Muscle of arm (tissue), 12 donors: ENCODE results near the gene SNAPC2. TPM values are rescaled to one million over a fixed set of nuclear protein-coding genes. Genes with fewer than 3 reads are reported as not detected.

Source experiments
- DNase-seq: peaks from one replicate; pipeline ENCODE4 v3.0.0-alpha.2; 2013
- polyA plus RNA-seq, 12 donors: library from polyadenylated mRNA; unstranded; fragments of 120-200 nt; gene quantifications; one replicate each; pipeline ENCODE4 v1.2.1, GENCODE V29; 2013; ENCODE audit not compliant: insufficient read length in 12 of 12

SNAPC2 gene
- polyA plus RNA-seq, 12 donors: 10.9 to 20.3 (median 14.8) TPM; not detected in 1

- DNase-seq: no peak
Observed at GRCh38 chr19:7963566-7963965, 43.4 kb downstream of the SNAPC2 start.

GRCh38 chr19:7965259-7965841 lies 45.2 kb downstream of the SNAPC2 start:
- no peak for DNase-seq

GRCh38 chr19:7965921-7966665 lies 46.0 kb downstream of the SNAPC2 start:
- DNase-seq: no peak

- DNase-seq: no peak
Observed at GRCh38 chr19:7968008-7968795, 48.1 kb downstream of the SNAPC2 start.

GRCh38 chr19:7968796-7969554 lies 48.8 kb downstream of the SNAPC2 start:
- no peak for DNase-seq

- DNase-seq: no peak
Observed at GRCh38 chr19:7969555-7969939, 49.4 kb downstream of the SNAPC2 start.

- no peak for DNase-seq
Observed at GRCh38 chr19:7970716-7971448, 50.7 kb downstream of the SNAPC2 start.

GRCh38 chr19:7971553-7972520 lies 51.7 kb downstream of the SNAPC2 start:
- no peak for DNase-seq

Other genes with a start within 250 kb of the SNAPC2 start
- under 1 TPM in 6 of 12 donors, not detected in 6; 0.11 to 0.94 (median 0.26) TPM for gene MCEMP1, start 243.2 kb upstream of the SNAPC2 start, polyA plus RNA-seq
- 10 to 100 TPM in 11 of 12 donors, not detected in 1; 24.1 to 50.8 (median 29.3) TPM for gene TRAPPC5, start 239.5 kb upstream of the SNAPC2 start, polyA plus RNA-seq
- gene FCER2, start 218.2 kb upstream of the SNAPC2 start, polyA plus RNA-seq: 1 to 10 TPM in 1 of 12 donors, under 1 TPM in 9, not detected in 2; 0.27 to 1.8 (median 0.43) TPM
- under 1 TPM in 5 of 12 donors, not detected in 7; 0.19 to 0.47 (median 0.24) TPM for gene CLEC4G, start 188.2 kb upstream of the SNAPC2 start, polyA plus RNA-seq
- gene CD209, start 172.8 kb upstream of the SNAPC2 start, polyA plus RNA-seq: 1 to 10 TPM in 11 of 12 donors, not detected in 1; 2.2 to 6.3 (median 3.5) TPM
- 1 to 10 TPM in 1 of 12 donors, under 1 TPM in 3, not detected in 8; 0.13 to 1.1 (median 0.40) TPM for gene CLEC4M, start 157.1 kb upstream of the SNAPC2 start, polyA plus RNA-seq
- 10 to 100 TPM in 11 of 12 donors, not detected in 1; 10.6 to 15.6 (median 12.4) TPM for gene EVI5L, start 90.1 kb upstream of the SNAPC2 start, polyA plus RNA-seq
- 1 to 10 TPM in 2 of 12 donors, under 1 TPM in 9, not detected in 1; 0.16 to 2.9 (median 0.22) TPM for gene PRR36, start 45.9 kb upstream of the SNAPC2 start, polyA plus RNA-seq
- 1 to 10 TPM in 1 of 12 donors, under 1 TPM in 6, not detected in 5; 0.12 to 1.2 (median 0.41) TPM for gene LRRC8E, start 31.8 kb upstream of the SNAPC2 start, polyA plus RNA-seq
- gene MAP2K7, start 16.5 kb upstream of the SNAPC2 start, polyA plus RNA-seq: 10 to 100 TPM in 11 of 12 donors, not detected in 1; 16.3 to 37.0 (median 18.9) TPM
- gene TGFBR3L, start 5.5 kb upstream of the SNAPC2 start, polyA plus RNA-seq: under 1 TPM in 5 of 12 donors, not detected in 7; 0.21 to 0.60 (median 0.41) TPM
- 10 to 100 TPM in 1 of 12 donors, 1 to 10 TPM in 8, under 1 TPM in 2, not detected in 1; 0.86 to 14.9 (median 1.9) TPM for gene CTXN1, start 5.8 kb downstream of the SNAPC2 start, polyA plus RNA-seq
- gene TIMM44, start 23.3 kb downstream of the SNAPC2 start, polyA plus RNA-seq: 10 to 100 TPM in 11 of 12 donors, not detected in 1; 33.8 to 49.3 (median 42.3) TPM
- 10 to 100 TPM in 11 of 12 donors, not detected in 1; 35.9 to 67.7 (median 54.3) TPM for gene ELAVL1, start 85.3 kb downstream of the SNAPC2 start, polyA plus RNA-seq
- under 1 TPM in 5 of 12 donors, not detected in 7; 0.17 to 0.45 (median 0.28) TPM for gene CCL25, start 132.4 kb downstream of the SNAPC2 start, polyA plus RNA-seq
- 10 to 100 TPM in 6 of 12 donors, 1 to 10 TPM in 5, not detected in 1; 5.6 to 41.5 (median 11.5) TPM for gene FBN3, start 229.3 kb downstream of the SNAPC2 start, polyA plus RNA-seq